Measurements from ENCODE around the gene HNF4A. TPM values are rescaled to one million over a fixed set of nuclear protein-coding genes. Genes with fewer than 3 reads are reported as not detected.

The HNF4A gene
- total and polyA plus RNA-seq, 2 of the 13 experiments (the other 11 are each of a cell fraction or from before 2014, with no cell fraction given) = 80.9 to 169 TPM

- TF ChIP-seq ZBTB10 (CRISPR knock-in tag; IDR thresholded peaks at IDR 0.05; ENCODE audit: borderline replicate concordance) (peak; percentile 74; the same call in 1 of the 2 replicates), HMGA1 (CRISPR knock-in tag; conservative IDR thresholded peaks at IDR 0.05) (no peak), ZNF550 (CRISPR knock-in tag; IDR thresholded peaks at IDR 0.05; ENCODE audit: borderline replicate concordance) (no peak), PAXIP1 (CRISPR knock-in tag; conservative IDR thresholded peaks at IDR 0.05) (peak; percentile 70), YEATS2 (CRISPR knock-in tag; IDR thresholded peaks at IDR 0.05; ENCODE audit: borderline replicate concordance) (peak; percentile 41; the same call in 1 of the 2 replicates), RARA (CRISPR knock-in tag; IDR thresholded peaks at IDR 0.05) (peak; percentile 63; the same call in 1 of the 2 replicates), HOXA3 (CRISPR knock-in tag; IDR thresholded peaks at IDR 0.05) (peak; percentile 63), REL (CRISPR knock-in tag; conservative IDR thresholded peaks at IDR 0.05) (0 out of 2 replicates have a peak, but pooled peaks have one; percentile 57), ZNF775 (CRISPR knock-in tag; IDR thresholded peaks at IDR 0.05; ENCODE audit: borderline replicate concordance) (no peak), ARHGAP35 (CRISPR knock-in tag; IDR thresholded peaks at IDR 0.05; ENCODE audit: borderline replicate concordance) (peak; percentile 50), GLI4 (CRISPR knock-in tag; IDR thresholded peaks at IDR 0.05; ENCODE audit: borderline replicate concordance) (no peak), ZNF740 (CRISPR knock-in tag; IDR thresholded peaks at IDR 0.05) (0 out of 2 replicates have a peak, but pooled peaks have one; percentile 71), GFI1 (CRISPR knock-in tag; IDR thresholded peaks at IDR 0.05; ENCODE audit: borderline replicate concordance) (no peak), ASH2L (IDR thresholded peaks at IDR 0.05; ENCODE audit: insufficient read length, low read depth, low read length) (peak; percentile 11), SP140L (CRISPR knock-in tag; IDR thresholded peaks at IDR 0.05; ENCODE audit: borderline replicate concordance) (no peak), NCOA1 (CRISPR knock-in tag; IDR thresholded peaks at IDR 0.05) (peak; percentile 97), EED (CRISPR knock-in tag; IDR thresholded peaks at IDR 0.05) (no peak), CEBPZ (IDR thresholded peaks at IDR 0.05; ENCODE audit: low read length) (no peak)
Measured at GRCh38 chr20:44392776-44393607, 37.5 kb downstream of the HNF4A start (continued).
